DMS79 treated with DMSO at 0.1 percent for 48 hours (cell line): ENCODE measurements around the gene MTRFR.
A peak's percentile ranks its signal among the peaks of the same experiment; 100 is the strongest.
"Not testable (repeated sequence)": the region's sequence is repeated elsewhere in the genome, so short reads cannot be mapped to it uniquely, and the experiment has no call there.

ENCODE experiments used
- DNase-seq: peaks from one replicate; lab custom pipeline; 2025; lab: John Stamatoyannopoulos, UW

The MTRFR gene

DNA sequence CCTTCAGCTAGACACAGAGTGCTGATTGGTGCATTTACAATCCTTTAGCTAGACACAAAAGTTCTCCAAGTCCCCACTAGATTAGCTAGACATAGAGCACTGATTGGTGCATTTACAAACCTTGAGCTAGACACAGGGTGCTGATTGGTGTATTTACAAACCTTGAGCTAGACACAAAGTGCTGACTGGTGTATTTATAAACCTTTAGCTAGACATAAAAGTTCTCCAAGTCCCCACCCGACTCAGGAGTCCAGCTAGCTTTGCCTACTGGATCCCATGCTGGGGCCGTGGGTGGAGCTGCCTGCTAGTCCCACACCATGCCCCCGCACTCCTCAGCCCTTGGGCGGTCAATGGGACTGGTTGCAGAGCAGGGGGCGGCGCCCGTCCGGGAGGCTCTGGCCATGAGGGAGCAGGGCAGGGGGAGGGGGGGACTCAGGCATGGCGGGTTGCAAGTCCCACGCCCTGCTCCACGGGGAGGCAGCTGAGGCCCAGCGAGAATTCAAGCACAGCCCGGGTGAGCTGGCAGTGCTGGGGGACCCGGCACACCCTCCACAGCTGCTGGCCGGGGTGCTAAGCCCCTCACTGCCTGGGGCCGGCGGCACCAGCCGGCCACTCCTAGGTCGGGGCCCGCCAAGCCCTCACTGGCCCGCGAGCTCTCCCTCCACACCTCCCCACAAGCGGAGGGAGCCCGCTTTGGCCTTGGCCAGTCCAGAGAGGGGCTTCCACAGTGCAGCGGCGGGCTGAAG, 15.9 kb downstream of the MTRFR start:
- not testable (repeated sequence) for DNase-seq

DNA sequence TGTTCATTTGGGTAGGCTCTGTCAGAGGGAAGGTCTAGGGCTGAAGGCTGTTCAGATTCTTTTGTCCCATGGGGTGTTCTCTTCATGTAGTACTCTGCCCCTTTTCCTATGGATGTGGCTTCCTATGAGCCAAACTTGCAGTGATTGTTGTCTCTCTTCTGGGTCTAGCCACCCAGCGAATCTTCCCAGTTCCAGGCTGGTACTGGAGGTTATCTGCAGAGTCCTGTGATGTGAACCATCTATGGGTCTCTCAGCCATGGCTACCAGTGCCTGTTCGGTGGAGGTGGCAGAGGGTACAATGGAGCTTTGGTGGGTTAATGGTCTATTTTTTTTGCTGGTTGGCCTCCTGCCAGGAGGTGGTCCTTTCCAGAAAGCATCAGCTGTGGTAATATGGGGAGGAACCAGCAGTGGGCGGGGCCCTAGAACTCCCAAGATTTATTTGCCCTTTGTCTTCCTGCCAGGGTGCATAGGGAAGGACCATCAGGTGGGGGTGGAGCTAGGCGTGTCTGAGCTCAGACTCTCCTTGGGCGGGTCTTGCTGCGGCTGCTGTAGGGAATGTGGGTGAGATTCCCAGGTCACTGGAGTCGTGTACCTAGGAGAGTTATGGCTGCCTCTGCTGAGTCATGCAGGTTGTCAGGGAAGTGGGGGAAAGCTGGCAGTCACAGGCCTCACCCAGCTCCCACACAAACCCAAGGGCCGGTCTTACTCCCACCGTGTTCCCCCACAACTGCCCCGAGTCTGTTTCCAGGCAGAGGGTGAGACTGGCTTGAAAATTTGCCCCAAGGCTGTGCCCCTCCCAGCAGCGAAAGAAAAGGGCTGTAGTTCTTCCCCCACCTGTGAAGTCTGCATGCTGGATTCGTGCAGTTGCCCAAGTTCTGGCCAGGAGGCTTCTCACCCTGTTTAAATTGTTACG, 17.5 kb downstream of the MTRFR start:
- DNase-seq: peak; percentile 16

DNA sequence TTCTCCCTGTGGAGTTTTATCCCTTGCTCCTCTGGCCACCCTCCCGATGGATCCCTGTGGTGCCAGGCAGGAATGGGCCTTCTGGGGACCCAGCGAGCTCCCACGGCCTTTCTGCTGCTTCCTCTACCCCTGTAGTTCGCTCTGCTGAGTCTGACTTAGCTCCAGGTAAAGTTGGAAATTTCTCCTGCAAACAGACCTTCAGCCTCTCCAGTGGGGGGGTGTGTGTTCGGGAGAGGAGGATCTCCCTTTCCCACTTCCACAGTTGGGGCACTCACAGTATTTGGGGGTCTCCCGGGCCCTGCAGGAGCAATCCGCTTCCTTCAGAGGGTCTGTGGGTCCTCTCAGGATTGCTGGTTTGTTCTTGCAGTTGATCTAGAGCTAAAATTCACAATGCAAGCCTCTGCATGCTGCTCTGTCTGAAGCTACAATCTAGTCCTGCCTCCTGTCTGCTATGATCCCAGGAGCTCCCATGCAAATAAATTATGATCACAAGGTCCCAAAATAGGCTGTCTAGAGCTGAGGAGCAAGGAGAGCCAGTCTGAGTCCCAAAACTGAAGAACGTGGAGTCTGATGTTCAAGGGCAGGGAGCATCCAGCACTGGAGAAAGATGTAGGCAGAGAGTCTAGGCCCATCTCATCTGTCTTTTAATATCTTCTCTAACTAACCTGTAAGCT, 18.3 kb downstream of the MTRFR start:
- DNase-seq: no peak

DNA sequence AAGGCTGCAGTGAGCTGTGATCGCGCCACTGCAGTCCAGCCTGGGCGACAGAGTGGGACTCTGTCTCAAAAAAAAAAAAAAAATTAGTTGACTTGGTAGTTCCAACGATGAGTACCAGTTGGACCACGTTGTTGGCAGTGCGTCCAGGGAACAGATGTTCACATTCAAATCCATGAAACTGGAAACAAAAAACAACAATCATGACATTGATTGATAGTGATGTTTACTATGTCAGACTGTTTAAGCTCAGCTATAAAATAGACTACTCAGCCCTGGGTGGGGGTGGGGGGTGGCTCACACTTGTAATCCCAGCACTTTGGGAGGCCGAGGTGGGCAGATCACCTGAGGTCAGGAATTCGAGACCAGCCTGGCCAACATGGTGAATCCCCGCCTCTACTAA, 19.1 kb downstream of the MTRFR start:
- not testable (repeated sequence) for DNase-seq

DNA sequence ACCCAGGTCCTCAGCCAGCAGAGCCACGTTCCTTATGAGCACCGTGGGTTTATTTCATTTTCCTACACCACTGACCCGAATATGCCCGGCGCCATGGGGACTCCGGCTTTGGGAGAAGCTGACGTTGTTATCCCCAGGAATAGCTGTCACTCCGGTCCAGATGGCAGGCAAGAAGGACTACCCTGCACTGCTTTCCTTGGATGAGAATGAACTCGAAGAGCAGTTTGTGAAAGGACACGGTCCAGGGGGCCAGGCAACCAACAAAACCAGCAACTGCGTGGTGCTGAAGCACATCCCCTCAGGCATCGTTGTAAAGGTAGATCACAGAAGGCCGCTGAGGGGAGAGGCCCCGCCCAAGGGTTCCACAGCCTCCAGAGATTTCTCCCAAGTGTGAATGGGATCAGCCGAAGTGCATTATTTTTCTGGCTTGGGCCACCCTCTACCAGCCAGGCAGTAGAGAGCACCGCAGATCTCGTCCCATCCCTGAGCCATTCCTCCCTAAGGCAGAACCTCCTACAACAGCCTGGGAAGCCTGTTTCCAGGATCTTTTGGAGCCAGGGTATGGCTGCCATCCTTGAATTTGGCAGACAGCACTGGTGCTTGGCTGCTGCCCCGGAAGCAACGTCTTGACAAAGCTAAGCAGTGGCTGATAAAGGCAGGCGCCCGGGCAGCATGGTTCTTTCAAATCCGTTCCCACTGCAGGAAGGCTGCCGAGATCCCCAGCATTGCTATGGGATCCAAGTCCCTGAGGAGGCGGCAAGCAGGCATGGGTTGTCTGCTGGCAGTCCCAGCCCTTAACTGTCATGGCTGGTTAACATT, 20.6 kb downstream of the MTRFR start:
- no peak for DNase-seq

DNA sequence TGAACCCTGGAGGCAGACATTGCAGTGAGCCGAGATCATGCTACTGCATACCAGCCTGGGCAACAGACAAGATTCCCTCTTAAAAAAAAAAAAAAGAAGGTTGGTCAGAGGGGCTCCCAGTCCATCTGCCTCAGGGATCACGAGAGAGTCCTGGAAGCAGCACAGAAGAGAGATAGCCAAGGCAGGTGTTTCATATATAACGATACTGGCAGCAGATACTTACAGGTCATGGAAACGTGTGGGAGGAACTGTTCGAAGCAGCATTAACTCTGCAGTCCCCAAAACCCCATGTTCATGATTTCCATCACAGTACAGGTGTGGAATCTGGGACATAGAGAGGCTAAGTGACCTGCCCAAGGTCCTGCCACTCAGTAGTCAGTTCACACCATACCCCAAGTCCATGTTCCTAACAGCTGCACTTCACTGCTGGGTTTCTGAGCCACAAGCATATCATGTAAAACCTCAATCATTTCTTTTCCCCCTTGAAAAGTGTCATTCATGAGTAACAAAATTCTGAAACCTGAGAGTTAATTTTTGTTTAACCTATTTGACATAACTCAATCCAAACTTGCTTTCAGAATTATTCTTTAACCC, 21.7 kb downstream of the MTRFR start:
- DNase-seq: no peak

DNA sequence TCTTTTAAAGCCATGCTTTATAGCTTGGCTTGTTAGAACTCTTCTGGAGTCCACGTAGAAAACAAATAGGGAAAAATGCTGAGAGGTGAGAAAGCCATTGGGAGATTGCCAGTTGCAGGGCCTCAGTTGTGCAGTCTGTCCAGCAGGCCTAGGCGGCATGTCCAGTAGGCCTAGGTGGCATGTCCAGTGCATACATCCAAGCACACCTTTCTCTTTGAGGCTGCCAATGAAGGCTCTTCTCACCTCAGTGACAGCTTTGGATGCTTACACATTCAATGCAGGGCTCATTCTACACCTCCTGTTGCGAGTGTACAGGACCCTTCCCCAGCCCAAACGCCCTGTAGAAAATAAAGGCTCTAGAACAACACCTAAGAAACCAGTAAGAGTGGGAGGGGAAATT, 25.4 kb downstream of the MTRFR start:
- no peak for DNase-seq

DNA sequence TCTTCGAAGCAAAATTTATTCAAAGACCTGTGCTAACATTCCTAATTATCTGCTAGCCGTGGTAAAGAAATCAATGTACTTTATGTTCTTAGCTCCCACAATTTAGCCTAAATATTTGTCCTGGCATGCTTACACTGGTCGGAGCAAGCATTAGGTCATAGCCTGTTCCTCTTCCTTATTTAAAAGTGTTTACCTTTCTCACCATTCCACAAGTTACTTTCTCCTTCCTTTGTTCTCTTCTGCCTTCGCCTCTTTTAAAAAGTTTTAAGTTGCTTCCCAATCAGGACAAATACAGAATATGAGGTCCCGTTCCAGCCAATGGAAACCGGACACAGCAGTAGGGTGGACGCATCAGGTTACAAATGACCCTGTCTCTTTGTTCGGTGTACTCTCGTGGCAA, 26.8 kb downstream of the MTRFR start:
- DNase-seq: no peak

DNA sequence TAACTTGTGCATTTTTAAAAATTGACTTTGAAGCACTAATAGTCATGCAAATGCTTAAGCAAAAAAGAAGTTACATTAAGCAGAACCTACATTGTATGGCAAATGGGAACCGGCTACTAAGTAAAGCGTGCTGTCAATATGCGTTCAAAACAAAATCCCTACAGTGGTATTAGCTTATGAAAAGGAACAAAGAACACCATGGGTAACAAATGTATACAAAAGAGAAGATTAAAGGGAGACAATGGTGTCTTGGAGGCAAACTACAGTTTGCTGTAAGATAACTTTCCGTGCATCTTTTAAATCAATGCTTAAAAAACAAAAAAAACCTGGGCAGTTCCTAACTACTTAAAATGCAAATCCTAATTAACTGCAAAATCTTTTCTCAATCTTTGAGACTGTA, 28.0 kb downstream of the MTRFR start:
- DNase-seq: no peak

DNA sequence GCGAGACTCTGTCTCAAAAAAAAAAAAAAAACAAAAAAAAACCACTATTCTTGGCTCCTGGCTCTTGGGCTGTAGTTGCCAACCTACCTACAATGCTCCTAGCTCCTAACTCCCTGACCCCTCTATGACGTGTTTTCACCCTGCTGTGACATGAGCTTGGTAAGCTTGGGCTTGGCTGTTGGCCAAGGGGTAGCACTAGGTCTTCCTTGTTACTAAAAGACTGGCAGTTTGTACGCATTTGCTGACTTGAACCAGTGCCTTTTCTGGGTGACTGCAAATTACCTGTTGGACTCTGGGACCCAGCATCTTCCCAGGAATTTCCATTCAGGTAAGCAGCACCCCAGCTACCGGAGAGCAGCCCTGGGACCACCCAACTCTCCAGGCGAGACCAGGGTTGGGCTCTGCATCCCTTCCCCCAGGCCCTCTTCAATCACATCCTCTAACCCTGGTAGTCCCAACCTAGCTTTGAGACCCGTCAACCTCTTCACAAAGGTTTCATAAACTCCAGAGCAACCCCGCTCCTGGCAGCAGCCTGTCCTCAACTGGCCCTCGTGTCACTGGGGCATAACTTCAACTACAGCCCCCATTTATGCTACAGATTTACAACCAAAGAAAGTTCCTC, 30.1 kb downstream of the MTRFR start:
- no peak for DNase-seq

DNA sequence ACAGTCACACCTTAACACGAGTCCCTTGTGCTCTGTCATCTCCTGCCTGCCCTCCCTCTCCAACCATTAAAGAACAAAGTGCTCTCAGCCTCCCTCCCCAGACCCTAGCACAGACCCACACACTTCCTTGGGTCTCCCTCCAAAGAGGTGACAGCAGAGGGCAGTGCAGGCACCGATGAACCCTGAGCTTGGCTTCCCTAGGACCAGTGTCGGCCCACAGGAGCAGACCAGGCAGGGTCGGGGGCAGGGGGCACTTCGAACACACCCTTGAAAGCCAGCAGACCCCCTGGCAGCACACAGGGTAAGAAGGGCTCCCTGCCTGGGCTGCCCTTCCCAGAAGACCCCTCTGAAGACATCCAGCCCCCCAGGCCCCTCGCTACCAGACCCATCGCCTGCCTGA, 31.4 kb downstream of the MTRFR start:
- no peak for DNase-seq

DNA sequence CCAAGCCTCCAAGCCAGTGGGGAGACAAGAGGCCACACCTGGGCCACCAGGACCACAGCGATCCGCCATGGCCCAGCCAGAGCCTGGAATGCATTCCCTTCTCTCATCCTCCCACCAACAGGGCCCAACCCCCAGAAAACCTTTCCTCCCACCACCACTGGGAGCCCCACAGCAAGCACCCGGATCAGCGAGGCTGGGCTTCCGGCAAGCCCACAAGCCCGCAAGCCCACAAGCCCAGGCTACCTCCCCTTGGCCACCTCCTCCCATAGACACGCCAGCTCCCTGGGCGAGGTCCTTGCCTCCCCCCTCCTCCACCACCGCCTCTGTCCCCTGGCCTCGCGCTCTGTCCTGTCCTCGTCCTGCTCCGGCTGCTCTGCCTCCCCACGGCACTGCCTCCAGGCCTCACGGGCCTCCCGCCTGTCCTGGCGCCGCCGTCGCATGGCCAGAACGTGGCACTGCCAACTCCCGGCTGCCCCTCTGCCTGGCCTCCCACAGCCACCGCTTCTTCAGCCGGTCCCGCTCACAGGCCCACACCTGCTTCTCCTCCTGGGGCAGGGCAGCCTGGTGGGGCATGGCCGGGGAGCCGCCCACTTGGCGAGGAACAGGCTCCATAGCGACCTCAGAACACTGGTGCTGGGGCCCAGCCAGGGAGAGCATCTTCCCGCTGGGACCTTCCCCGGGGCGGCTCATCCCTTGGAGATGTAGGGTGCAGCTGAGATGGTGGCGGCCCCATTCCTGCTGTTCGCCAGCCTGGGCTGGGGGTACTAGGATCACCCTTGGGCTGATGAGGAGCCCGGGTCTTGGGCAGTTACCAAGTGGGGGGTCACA, 32.8 kb downstream of the MTRFR start:
- no peak for DNase-seq

DNA sequence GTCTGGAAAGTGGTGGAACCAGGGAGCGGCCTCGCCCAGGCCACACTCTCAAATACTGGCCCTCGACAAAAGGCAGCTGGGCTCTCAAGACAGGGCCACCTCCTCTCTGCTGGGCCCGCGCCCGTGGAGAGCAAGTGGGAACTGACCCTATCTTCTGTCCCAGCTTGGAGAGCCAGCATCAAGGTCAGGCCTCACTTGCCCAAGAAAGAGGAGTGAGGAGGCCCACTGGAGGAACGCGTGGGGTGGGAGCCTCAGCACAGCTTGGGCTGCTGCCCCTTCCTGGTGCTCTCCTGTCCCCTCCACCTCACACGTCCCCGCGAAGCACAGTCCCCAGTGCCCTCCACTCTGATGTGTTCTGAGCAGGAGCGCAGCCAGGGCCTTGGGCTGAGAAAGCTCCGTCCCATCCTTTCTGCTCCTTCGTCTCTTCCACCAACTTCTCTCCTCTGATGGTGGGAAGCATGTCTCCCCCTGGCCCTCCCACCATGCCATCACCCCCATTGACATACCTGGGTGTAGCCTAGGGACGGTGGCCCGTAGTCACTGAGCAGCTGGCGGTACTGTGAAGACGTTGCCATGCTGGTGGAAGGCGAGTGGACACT, 33.5 kb downstream of the MTRFR start:
- DNase-seq: no peak

DNA sequence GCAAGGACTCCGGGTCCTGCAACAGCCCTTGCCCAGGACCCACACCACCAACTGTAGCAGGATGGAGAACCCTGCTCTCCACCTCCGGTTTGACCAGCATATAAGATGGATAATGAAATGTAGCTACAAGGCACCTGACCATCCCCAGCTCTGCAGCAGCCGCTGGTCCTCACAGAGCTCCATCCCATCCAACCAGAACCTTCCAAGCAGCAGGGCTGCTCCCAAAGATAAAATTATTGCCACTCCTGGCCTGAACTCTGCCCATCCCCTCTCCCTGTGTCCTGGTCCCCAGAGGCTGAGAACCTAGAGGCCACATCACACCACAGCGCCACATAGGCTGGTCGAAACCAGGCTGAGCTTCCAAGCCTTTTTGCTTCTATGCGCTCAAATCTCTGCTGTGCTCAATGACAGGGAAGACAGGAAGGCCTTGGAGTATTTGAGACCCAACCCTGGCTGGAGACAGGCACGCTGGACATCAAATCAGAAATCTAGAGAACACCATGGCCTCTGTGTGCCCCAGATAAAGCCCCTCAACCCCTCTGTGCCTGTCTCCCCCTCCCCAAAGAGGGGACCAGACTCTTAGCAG, 34.2 kb downstream of the MTRFR start:
- DNase-seq: no peak

DNA sequence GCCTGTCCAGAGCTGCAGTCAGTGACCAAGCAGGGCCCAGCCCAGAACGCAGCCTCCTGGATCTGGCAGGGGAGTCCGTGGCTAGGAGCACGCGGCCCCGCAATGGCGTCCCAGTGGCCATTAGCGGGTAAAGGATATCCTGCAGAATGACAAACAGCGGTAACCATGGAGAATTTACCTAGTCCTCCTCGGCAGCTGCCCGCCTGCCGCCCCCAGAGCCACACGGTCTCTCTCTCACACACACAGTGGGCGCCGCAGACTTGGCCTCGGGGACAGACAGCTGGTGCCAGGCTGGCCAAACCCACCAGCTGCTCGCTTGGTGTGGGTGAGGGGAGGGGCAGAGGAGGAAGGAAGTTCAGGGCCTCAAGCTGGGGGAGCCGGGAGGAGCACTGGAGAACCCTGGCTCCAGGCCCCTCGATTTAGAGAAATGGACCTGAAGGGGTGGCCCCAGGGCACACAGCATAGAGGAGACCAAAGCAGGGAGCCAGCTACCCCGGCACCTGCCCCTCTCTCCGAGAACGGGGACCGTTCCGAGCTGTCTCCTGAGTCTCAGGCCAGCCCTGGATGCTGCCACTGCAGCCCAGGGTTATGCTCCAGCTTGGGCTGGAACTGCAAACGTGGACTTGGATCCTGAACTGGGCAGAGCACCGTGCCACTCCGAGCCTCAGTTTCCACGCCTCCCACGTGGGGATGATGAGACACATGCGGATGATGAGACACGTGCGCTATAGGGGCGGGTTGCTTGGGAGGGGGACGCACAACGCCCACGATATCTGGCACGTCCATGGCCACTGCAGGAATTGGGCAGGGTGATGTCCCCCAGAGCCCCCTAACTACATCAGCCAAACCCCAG, 35.0 kb downstream of the MTRFR start:
- DNase-seq: peak; percentile 83

DNA sequence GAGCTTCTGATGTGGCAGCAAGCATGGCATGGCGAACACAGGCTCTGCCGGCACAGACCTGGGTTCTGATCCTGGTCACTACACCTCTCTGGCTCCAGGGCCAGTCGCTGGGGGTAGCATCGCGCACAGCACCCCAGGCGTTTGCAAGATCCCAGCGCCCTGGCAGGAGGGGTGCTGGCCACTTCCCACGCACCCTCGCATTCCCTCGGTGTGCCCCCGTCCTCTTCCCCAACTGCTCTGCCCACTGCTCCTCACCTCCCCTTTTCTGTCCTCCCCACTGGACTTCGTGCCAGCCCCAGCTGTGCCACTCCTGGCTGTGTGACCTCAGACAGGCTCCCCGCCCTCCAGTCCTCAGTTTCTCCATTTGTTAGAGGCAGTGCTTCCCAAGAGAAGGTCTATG, 35.6 kb downstream of the MTRFR start:
- DNase-seq: no peak

DNA sequence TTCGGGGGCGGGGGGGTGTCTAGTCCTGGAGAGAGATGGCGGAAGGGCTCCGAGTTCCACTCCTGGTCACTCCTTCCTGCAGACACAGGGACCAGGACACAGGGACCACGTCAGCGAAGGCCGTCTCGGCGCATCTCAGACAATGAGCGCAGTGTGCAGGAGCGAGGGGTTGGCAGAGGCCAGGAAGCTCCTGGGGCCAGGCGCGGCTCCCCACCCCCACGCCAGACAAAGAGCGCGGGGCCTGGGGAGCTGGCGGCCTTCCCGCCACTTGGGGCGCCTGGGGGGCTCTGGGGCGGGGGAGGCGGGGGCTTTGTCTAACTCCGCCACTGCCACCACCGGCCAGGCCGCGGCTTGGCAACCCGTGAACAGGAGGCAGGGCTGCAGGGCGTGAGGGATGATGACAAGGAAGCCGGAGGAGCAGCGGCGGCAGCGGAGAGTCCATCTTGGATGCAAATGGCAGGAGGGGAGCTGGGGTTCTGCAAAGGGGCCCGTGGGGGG, 36.2 kb downstream of the MTRFR start:
- peak; percentile 85 for DNase-seq

DNA sequence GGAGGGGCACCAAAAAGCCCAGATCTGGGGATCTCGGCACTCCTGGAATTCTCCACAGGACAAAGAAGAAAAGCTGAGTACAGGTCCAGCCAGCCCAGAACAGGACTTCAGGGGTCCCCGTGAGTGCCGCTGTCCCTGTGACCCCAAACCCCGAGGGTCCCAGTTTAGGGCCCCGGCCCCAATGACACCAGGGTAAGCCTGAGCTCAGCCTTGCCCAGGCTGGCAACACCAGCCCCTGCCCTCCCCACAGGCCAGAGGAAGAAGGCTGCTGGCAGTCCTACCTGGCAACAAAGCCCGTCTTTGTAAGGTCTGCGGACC, 36.6 kb downstream of the MTRFR start:
- DNase-seq: no peak
